Measurements from ENCODE around the gene TBCCD1.

Gene TBCCD1, protein sequence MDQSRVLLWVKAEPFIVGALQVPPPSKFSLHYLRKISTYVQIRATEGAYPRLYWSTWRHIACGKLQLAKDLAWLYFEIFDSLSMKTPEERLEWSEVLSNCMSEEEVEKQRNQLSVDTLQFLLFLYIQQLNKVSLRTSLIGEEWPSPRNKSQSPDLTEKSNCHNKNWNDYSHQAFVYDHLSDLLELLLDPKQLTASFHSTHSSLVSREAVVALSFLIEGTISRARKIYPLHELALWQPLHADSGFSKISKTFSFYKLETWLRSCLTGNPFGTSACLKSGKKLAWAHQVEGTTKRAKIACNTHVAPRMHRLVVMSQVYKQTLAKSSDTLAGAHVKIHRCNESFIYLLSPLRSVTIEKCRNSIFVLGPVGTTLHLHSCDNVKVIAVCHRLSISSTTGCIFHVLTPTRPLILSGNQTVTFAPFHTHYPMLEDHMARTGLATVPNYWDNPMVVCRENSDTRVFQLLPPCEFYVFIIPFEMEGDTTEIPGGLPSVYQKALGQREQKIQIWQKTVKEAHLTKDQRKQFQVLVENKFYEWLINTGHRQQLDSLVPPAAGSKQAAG

DNA sequence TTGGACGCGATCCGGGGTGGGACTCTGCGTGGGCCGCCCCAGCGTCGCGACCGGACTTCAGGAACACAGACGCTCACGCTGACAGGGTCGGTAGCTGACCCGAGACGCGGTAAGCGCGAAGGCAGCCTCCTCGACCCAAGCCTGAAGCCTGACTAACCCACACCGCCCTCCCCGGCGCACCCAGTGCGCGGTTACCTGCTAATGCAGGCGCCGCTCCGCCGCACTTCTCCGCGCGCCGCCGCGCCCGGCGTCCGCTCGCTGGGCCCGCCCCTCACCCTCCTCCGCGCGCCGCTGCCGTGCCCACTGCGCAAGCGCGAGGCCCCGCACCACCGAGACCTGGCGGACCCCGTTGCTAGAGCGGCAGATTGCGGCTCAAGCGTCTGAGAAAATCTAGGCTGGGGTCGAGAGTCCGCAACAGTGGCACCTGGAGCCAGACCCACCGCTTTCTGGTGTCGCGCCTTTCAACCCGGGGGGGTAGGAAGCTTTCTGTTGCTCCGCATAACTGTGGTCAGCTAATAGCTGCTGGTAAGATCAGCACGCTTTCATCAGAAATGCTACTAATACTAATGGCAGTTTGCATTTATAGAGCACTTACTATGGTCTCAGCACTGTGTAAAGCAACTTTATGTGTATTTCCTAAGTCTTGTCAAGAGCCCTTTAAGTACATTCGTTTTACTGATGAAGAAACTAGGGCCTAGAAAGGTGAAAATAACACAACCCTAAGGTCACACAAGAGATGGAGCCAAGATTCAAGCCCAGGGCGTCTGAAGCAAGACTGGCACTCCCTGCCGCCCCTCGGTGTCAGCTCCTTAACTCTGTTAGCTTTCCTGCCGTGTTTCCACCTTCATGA, at the start of gene TBCCD1:
TBCCD1 (minus strand) TSS at position 268 of the 850 bp plus-strand sequence. CDS start 3,010 bp downstream, outside the sequence.
- DNase-seq = peak; percentile 90

DNA sequence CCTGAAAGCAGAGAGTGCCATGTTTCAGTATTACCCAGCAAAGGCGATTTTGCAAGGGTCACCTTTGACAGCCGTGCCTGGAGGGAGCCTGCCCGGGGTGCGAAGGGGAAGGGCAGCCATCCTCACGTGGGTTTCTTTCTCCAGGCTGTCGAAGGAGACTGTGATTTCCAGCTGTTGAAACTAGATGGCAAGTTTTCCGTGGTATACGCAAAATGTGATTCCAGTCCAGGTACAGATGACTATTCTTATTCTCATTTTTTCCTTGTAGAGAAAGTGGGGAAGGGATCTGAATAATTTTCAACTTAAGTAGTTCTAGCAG, 49.1 kb upstream of the TBCCD1 start:
- no peak for DNase-seq

DNA sequence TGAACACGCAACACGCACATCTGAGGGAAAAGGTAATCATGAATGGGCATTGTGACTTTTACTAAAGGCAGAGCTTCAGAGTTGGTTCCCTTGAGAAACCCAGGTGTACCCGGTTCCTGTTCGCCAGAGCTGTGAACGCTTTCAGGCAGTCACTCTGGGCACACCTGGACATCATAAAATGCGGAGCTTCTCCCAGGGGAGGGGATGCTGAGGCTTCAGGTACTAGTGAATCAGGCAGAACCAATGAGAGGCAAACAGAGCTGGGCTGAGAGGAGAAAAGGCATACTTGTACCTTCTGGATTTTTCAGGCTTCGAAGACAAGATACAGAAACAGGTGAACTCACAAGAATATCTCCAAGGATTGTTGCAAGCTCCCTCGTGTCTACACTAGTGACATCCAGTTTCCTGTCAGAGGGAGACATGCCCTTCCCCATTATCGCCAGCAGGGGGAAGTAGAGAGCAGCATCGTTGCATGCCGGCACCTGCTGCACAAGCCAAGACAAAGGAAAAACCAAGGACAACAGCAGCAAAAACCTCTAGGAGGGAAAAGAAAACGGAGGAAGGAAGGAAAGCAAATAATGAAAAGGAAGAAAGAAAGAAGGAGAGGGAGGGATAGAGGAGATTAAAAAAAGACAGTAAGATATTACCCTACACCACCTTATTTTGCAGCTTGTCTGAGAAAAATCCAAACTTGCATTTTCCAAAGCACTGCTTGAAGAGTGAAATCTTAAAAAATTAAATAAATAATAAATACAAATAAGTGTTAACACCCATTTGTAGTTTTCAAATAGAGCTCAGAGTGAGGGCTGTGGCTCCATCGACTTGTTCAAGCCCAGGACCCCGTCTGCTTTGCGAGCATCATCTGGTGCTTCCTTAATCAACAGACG, 47.7 kb upstream of the TBCCD1 start:
- DNase-seq = peak; percentile 81

DNA sequence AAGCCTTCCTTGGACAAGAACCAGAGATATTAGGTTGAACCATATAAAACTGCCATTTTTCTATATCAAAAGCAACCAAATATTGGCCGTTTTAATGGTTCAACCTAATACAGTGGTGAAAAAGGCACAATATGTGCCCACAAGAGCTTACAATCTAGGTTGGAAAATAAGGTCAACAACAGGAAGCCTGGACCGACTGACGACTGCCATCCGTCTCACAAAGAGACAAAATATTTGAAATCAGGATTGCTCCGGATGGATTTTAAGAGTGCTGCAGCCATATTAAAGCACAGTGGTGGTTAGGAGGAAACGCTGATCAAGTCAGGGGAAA, 47.1 kb upstream of the TBCCD1 start:
- DNase-seq = no peak

DNA sequence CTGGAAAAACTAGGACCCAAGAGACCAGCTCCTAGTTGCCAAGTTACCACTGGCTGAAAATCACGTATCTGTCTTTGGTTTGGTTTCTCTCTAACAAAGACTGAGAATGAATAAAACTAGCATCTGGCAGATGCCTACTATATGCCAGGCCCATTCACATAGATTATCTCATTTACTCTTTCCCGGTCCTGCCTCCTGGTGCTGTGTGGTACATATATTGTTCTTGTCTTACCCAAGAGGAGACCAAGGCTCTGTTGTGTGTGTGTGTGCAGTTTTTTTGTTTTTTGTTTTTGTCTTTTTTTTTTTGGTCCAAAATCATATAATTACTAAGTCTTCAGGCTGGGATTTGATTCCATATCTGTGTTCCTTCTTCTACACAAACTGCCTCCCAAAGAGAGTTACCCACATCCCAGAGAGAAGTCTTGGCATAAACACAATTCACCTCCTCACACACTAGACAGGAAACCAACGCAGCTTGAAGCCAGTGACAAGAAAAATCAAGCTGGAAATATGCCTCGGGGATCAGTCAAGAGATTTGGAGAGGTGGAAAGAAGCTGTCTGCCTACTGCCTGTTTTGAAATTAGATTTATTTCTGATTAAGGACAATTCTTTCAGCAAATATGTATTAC, 46.6 kb upstream of the TBCCD1 start:
- DNase-seq = no peak

DNA sequence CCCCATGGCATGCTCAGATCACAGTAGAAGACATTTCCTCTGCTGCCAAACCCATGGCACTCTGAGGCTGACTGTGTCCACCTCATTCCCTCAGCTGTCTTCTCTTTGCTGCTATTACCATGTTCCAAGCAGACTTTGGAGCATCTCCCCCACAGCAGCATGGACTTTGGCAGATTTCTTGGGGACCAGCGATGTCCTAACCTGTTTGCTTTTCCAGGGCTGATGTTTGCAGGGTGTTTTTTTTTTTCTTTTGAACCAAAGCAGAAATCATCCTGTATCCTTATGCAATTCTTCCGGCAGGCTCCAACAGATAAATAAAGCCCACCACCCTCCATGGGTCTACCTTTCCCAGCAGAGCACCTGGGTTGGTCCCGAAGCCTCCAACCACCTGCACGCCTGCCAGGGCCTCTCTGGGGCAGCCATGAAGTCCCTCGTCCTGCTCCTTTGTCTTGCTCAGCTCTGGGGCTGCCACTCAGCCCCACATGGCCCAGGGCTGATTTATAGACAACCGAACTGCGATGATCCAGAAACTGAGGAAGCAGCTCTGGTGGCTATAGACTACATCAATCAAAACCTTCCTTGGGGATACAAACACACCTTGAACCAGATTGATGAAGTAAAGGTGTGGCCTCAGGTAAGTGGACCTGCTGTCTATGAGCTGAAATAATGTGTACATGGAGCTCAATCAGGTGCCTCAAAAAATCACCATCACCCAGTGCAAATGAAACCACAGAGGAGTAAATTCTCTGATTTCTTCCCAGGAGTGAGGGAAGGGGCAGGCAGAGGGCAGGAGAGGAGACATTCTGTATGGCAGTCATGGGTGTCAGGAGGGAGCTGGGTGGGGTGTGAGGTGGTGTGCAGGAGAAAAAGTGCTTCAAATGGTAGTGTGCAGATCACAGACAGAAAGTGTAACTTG, 45.8 kb upstream of the TBCCD1 start, which contains the start of gene AHSG:
AHSG (plus strand) TSS at position 340 of the 916 bp plus-strand sequence; CDS start at position 422, 82 bp downstream.
- no peak for DNase-seq

DNA sequence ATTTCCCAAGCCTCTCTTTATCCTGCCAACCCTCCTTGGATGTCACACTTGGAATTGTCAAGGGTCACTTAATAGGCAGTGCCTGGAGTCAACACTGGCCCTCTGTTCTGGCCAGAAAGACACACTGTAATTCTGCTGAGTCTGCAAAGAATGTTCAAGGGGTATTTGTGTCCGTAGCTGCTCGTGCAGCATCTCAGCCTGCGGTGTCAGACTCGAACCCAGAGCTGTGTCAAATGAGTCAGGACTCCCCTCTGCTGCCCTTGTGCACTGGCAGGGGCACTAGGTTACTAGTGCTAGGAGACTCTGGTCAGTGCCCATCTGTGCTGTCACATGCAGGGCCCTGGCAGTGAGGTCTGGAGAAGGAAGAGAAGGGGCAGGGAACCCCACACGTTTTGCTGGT, 44.9 kb upstream of the TBCCD1 start:
- no peak for DNase-seq

DNA sequence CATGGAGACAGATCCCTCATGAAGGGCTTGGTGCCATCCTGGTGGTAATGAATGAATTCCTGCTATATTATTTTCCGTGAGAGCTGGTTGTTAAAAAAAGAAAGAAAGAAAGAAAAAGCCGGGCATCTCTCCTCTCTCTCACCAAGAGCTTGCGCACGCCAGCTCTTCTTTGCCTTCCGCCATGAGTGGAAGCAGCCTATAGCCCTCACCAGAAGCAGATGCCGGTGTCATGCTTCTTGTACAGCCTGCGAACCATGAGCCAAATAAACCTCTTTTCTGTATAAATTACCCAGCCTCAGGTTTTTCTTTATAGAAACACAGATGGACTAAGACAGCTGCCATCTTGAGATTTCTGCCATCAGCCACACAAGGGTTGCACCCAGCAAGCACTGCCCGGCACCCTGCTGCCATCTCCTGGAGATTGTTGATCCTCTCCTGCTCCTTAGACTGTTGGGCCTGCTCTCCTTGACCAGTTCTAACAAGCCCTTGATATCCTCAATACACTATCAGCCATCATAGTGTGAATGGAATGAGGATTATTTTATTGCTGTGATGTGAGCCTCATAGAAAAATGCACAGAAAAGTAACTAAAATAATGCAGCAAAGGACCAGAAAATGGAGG, 42.2 kb upstream of the TBCCD1 start:
- DNase-seq = peak; percentile 35

DNA sequence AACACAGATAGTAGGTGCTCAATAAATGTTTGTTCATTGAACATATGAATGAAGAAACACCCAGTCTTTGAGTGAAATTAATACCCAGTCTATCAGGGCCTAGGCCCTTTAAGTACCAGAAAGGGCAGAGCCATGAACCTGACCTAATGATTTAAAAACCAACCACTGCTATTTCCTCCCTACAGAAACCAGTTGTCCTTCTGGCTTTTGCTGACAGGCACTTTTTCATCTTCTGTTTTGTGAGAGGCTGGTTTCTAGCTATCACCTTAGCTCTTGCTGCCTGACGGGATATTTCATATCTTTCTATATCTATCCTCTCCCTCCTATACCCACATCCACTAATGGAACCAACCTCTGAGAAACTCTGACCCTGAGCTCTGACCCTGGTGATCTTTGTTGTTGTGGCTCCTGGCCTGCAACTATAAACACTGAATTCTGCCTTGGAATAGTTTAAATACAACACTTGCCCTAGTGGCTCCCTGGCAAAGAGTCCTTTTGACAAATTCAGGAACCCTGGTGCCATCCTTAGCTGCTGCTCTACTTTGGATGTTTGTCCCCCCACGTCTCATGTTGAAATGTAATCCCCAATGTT, 41.6 kb upstream of the TBCCD1 start:
- no peak for DNase-seq

DNA sequence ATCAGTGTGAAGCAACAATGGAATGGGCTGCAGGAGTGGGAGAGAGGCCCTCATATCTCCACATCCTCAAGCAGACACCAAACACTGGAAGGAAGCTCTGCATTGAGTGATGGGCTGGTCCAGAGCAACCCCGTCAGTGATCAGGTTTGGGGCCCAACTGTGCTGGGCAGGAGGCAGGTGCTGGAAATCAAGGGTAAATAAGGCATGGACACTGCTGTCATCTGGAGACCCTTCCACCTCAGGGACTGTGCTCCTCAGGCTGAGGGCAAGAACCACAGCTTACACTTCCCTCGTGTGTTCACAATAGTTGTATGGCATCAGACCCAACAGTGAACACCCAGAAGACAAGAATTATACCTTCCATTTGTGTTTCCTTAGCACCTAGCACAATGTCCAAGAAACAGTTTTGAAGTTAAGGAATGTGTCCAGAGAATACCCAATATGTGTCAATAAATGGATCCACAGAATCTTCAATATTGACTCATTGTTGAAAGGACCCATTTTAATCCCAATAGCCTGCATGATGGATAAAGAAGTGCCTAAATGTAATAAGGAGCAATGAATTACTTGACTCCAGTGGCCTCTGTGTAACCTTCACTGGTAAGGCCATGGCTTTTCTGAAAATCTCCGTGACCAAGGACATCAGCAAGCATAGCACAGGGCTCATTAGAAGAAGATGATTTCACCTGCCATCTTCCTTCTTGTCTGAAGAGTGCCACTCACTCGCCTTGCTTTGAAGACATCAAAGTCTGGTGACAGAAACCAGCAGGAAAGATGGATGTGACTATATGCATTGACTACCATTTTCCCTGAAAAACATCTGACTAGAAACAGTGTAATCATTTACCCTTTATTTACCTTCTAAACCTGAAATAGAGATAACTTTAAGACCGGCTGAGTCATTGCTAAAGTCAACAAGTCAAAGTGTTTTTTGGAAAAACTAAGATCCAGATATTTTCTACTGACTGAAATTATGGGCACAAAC, 38.7 kb upstream of the TBCCD1 start:
- DNase-seq = no peak

DNA sequence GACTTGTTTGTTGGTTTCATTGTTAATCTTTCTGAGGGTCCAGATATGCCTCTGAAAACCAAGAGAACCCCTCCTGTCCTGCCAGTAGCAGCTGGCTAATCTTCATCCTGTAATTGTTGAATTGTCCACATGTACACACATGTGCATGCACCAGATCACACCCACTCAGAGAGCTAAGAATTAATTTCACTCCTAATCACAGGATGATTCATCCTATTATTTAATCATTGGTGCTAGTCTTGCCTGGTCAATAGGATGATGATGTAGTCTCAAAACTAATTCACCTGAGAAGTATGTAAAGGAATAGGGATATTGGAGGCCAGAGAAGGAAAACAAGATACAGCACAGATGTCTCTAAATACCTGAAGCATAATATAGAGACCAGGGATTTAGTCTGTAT, 37.9 kb upstream of the TBCCD1 start:
- DNase-seq = no peak

DNA sequence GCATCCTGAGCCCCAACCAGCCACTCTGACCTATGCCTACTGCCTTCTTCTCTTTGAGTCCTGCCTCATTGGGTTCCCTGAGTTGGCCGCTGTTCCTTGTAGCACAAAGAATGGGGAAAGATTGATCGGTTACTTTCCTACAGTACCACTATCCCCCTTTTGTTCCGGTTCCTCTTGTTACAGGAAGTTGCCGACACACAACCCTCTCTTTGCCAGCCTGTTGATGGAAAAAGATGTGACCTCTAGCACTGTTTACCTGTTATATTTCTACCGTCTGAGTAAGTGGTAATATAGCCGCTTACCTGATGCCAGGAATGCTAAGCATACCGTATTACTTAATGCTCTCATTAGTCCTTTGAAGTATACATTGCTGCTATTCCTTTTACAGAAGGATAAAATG, 36.0 kb upstream of the TBCCD1 start:
- no peak for DNase-seq

DNA sequence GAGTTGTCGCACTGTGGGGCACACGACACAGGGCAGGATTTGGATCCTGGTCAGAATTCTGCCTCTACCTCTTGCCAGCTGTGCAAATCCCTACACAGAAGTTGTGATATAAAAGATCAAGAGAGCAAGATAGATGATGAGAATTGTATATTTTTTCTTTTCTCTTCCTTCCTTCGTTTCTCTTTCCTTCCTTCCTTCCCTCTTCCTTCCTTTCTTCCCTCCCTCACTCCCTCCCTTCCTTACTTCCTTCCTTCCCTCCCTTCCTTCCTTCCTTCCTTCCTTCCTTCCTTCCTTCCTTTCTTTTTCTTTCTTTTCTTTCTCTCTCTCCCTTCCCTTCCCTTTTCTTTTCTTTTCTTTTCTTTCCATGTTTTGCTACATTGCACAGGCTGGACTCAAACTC, 33.8 kb upstream of the TBCCD1 start:
- DNase-seq = no peak

DNA sequence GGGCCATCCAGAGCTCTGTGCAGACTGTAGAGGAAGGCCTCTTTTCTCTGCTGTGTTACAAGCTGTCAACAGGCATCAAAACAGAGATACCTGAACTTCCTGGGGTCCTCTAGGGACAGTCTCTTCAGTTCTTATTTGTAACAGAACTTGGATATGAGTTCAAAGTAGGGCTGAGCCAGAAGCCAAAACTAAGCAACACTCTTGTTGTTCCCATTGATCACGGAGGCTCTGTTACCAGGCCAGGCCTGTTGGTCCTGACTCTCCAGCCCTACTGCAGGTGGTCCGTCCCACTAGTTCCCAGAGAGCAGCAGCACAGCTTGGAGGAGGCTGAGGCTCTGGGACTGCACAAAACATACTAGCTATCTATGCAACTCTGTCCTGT, 32.6 kb upstream of the TBCCD1 start:
- no peak for DNase-seq

DNA sequence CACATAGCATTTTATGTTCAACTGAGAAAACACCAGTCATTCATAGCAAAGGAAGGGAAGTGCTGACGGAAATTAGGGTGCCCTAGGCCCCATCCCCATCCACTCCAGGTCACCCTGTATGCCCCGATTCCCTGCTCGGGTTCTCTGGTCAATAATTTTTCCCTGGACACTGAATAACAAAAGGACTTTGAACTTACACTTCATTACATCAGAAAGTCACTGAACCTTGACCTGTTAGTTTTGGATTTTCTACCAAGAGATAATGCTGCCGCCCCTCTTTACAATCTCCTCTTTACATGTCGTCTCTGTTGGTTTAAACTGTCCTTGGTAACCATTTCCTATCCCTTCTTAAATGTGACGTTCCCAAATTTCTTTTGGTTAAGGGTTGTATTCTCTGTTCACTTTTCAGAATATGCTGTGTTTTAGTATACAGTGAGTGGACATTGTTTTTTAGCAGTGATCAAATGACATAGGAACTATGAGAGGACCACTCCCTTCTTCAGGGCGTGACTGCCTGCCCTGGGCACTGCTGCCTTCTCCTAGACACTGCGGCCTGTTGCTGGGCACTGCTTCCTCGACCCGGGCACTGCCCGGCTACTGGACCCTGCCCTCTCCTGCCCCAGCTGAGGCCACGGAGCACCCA, 32.1 kb upstream of the TBCCD1 start:
- no peak for DNase-seq

DNA sequence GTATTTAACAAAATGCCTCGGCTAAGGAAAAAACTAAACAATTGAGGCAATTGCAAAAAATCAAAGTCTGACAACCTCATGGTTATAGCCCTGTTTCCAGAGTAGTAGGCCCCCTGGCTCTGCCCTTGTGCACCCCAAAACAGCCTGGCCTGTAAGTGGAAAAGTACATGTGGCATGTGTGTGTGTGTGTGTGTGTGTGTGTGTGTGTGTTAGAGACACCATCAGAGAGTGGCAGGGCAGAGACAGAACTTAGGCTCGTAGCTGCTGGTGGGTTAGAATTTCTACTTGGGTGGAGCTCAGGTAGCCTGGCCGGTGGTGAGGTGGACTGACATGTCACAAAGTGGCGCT, 31.6 kb upstream of the TBCCD1 start:
- no peak for DNase-seq

DNA sequence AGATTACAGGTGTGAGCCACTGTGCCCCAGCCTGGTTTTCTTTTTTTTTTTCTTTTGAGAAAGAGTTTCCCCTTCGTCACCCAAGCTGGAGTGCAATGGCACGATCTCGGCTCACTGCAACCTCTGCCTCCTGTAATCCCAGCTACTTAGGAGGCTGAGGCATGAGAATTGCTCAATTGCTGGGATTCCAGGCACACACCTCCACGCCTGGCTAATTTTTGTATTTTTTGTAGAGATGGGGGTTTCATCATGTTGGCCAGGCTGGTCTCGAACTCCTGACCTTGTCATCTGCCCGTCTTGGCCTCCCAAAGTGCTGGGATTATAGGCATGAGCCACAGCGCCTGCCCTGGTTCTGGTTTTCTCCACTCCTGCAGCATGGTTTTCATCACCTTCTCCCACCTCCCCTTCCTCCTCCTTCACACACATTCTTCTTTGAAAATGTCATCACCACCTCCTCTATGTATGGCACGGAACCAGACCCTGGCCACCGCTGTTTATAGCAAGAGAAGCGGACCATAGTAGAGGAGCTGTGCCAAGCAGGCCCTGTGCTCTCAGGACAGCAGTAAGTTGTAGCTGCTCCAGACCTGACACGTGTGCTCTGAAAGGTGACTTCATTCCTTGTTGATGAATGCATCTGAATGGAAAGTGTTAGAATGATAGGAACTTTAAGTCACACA, 31.1 kb upstream of the TBCCD1 start:
- DNase-seq = no peak
